Small intestine (tissue), 7 donors: Measurements from ENCODE around the gene TOLLIP. TPM values are rescaled to one million over a fixed set of nuclear protein-coding genes. Genes with fewer than 3 reads are reported as not detected.
A peak's percentile ranks its signal among the peaks of the same experiment; 100 is the strongest.

Source experiments
- DNase-seq, 2 donors: peaks; one replicate each; pipeline versions ENCODE4 v3.0.0 to v3.0.0-alpha.2; 2013
- FAIRE-seq: peaks from 2 replicates; lab custom pipeline; 2012; peaks lifted over from hg19 to GRCh38; lab: Jason Lieb, UNC
- H3K27ac ChIP-seq, 3 donors: one replicate each; pipeline ENCODE4 v1.5.1; 2013; ENCODE audit warnings: low read length in 2 of 3, mild to moderate bottlenecking in 2 of 3, control low read depth in 1 of 3, inconsistent platforms in 1 of 3, low read depth in 1 of 3, moderate library complexity in 1 of 3
- H3K27me3 ChIP-seq, 3 donors: one replicate each; pipeline ENCODE4 v1.6.1; 2013; ENCODE audit warnings: low read length in 3 of 3, inconsistent platforms in 1 of 3; ENCODE audit not compliant: control insufficient read depth in 3 of 3, insufficient read depth in 3 of 3
- H3K36me3 ChIP-seq, 3 donors: one replicate each; pipeline ENCODE4 v1.6.1; 2013; ENCODE audit warnings: low read length in 3 of 3, inconsistent platforms in 1 of 3, low read depth in 1 of 3, mild to moderate bottlenecking in 1 of 3, moderate library complexity in 1 of 3; ENCODE audit not compliant: control insufficient read depth in 3 of 3, insufficient read depth in 2 of 3
- H3K4me1 ChIP-seq, 3 donors: one replicate each; pipeline ENCODE4 v1.6.1; 2013; ENCODE audit warnings: low read length in 2 of 3, inconsistent platforms in 1 of 3, low read depth in 1 of 3, mild to moderate bottlenecking in 1 of 3, moderate library complexity in 1 of 3; ENCODE audit not compliant: control insufficient read depth in 3 of 3, insufficient read depth in 2 of 3
- H3K4me3 ChIP-seq, 3 donors: one replicate each; pipeline ENCODE4 v1.5.1; 2013; ENCODE audit warnings: low read length in 3 of 3, control low read depth in 1 of 3, inconsistent platforms in 1 of 3, low read depth in 1 of 3, mild to moderate bottlenecking in 1 of 3, moderate library complexity in 1 of 3
- H3K9me3 ChIP-seq, 2 donors: one replicate each; pipeline ENCODE4 v1.6.1; 2013; ENCODE audit warnings: low read depth in 1 of 2, low read length in 1 of 2; ENCODE audit not compliant: control insufficient read depth in 2 of 2, insufficient read depth in 1 of 2
- WGBS, 3 donors: extraction: QIAGEN DNeasy Blood & Tissue Kit; methylation state at CpG; one replicate each; pipeline ENCODE4 v1.1.7; 2013; 5-methylcytosine and 5-hydroxymethylcytosine counted together
- polyA plus RNA-seq, 4 donors: library from polyadenylated mRNA; stranded (reverse) in 3 of 4; unstranded in 1 of 4; fragments of 200-250 nt in 3 of 4; fragments of 120-200 nt in 1 of 4; gene quantifications; one replicate each; pipeline versions ENCODE4 v1.2.1 to v1.2.3, GENCODE V29; 2013
- donor health status: healthy with polysubstance abuse.
- donor health status: control.
- donor health status: control.
- donor health status: Bipolar disorder and iron deficiency.
- donor health status: healthy.

Gene TOLLIP
- polyA plus RNA-seq, 4 donors = 33.1 to 57.0 (median 41.0) TPM

- H3K36me3 ChIP-seq = peaks cover 7 to 85% (median 17%) of the 10 kb centered on the region in 3 donors
- 85 to 94% (median 93%) methylated on average over 31 to 32 of the region's 32 CpGs for WGBS, 3 donors
- H3K4me1 ChIP-seq = no peaks in the 10 kb centered on the region
- no peak overlapping the region for H3K27ac ChIP-seq
- H3K4me3 ChIP-seq = no peak overlapping the region
- DNase-seq (no peak), FAIRE-seq (no peak)
- H3K27me3 ChIP-seq = no peaks in the 10 kb centered on the region
- no peaks in the 10 kb centered on the region for H3K9me3 ChIP-seq
Measured at GRCh38 chr11:1276041-1276790, 33.2 kb downstream of the TOLLIP start.

GRCh38 chr11:1275021-1275420, 34.4 kb downstream of the TOLLIP start:
- peaks cover 0 to 6% (median 0%) of the 10 kb centered on the region in 3 donors for H3K4me1 ChIP-seq
- H3K4me3 ChIP-seq = no peak overlapping the region
- no peak overlapping the region for H3K27ac ChIP-seq
- no peaks in the 10 kb centered on the region for H3K9me3 ChIP-seq
- H3K36me3 ChIP-seq = peaks cover 7 to 74% (median 13%) of the 10 kb centered on the region in 3 donors
- no peak for FAIRE-seq
- H3K27me3 ChIP-seq = no peaks in the 10 kb centered on the region
- 91 to 93% (median 92%) methylated on average over 18 of the region's 18 CpGs for WGBS, 3 donors
- DNase-seq = no peak

GRCh38 chr11:1274501-1274900, 34.9 kb downstream of the TOLLIP start:
- WGBS, 3 donors = 85 to 89% (median 89%) methylated on average over 14 of the region's 14 CpGs
- Histone ChIP-seq H3K4me3 (no peak overlapping the region), H3K9me3 (peaks cover 0 to 2% of the 10 kb centered on the region in 2 donors), H3K27me3 (no peaks in the 10 kb centered on the region), H3K4me1 (peaks cover 0 to 6% (median 0%) of the 10 kb centered on the region in 3 donors), H3K27ac (no peak overlapping the region), H3K36me3 (peaks cover 7 to 70% (median 13%) of the 10 kb centered on the region in 3 donors)
- FAIRE-seq = no peak
- no peak for DNase-seq

- no peak overlapping the region for H3K4me3 ChIP-seq
- H3K27ac ChIP-seq = no peak overlapping the region
- peaks cover 0 to 6% (median 0%) of the 10 kb centered on the region in 3 donors for H3K4me1 ChIP-seq
- 94 to 95% (median 94%) methylated on average over 30 of the region's 30 CpGs for WGBS, 3 donors
- FAIRE-seq = no peak
- no peaks in the 10 kb centered on the region for H3K27me3 ChIP-seq
- DNase-seq = no peak
- peaks cover 0 to 6% of the 10 kb centered on the region in 2 donors for H3K9me3 ChIP-seq
- H3K36me3 ChIP-seq = peaks cover 7 to 51% (median 8%) of the 10 kb centered on the region in 3 donors
Measured at GRCh38 chr11:1272531-1272930, 36.9 kb downstream of the TOLLIP start.

- no peak for FAIRE-seq
- WGBS, 3 donors = 88 to 94% (median 91%) methylated on average over 12 to 30 of the region's 30 CpGs
Measured at GRCh38 chr11:1271927-1272326, 37.5 kb downstream of the TOLLIP start.

GRCh38 chr11:1271406-1271805, 38.0 kb downstream of the TOLLIP start:
- peaks cover 0 to 6% of the 10 kb centered on the region in 2 donors for H3K9me3 ChIP-seq
- H3K36me3 ChIP-seq = peaks cover under 1 to 39% (median 3%) of the 10 kb centered on the region in 3 donors
- no peak overlapping the region for H3K27ac ChIP-seq
- no peak for FAIRE-seq
- 80 to 85% (median 81%) methylated on average over 9 of the region's 9 CpGs for WGBS, 3 donors
- peaks cover 0 to 6% (median 0%) of the 10 kb centered on the region in 3 donors for H3K4me1 ChIP-seq
- H3K4me3 ChIP-seq = no peak overlapping the region
- DNase-seq = no peak
- H3K27me3 ChIP-seq = no peaks in the 10 kb centered on the region

More at GRCh38 chr11:1271927-1272326, 37.5 kb downstream of the TOLLIP start:
- Histone ChIP-seq H3K36me3 (peaks cover 6 to 45% (median 7%) of the 10 kb centered on the region in 3 donors), H3K27me3 (no peaks in the 10 kb centered on the region), H3K27ac (no peak overlapping the region), H3K4me3 (no peak overlapping the region), H3K4me1 (peaks cover 0 to 6% (median 0%) of the 10 kb centered on the region in 3 donors), H3K9me3 (peaks cover 0 to 6% of the 10 kb centered on the region in 2 donors)
- no peak for DNase-seq

- WGBS, 3 donors = 60 to 77% (median 62%) methylated on average over 11 to 13 of the region's 13 CpGs
- FAIRE-seq = no peak
- Histone ChIP-seq H3K4me1 (peaks cover 0 to 6% (median 0%) of the 10 kb centered on the region in 3 donors), H3K27me3 (no peaks in the 10 kb centered on the region), H3K27ac (no peak overlapping the region), H3K4me3 (no peak overlapping the region), H3K9me3 (peaks cover 0 to 6% of the 10 kb centered on the region in 2 donors), H3K36me3 (peaks cover 0 to 35% (median 3%) of the 10 kb centered on the region in 3 donors)
- DNase-seq = peak in 1 of 2 donors; percentile 48
Measured at GRCh38 chr11:1271002-1271401, 38.4 kb downstream of the TOLLIP start.

GRCh38 chr11:1270476-1270875, 39.0 kb downstream of the TOLLIP start:
- 88 to 92% (median 91%) methylated on average over 10 of the region's 10 CpGs for WGBS, 3 donors
- H3K4me1 ChIP-seq = peaks cover 0 to 6% (median 0%) of the 10 kb centered on the region in 3 donors
- H3K36me3 ChIP-seq = peaks cover 0 to 31% (median 0%) of the 10 kb centered on the region in 3 donors
- H3K9me3 ChIP-seq = peaks cover 0 to 10% of the 10 kb centered on the region in 2 donors
- H3K27ac ChIP-seq = no peak overlapping the region
- no peak for FAIRE-seq
- H3K4me3 ChIP-seq = no peak overlapping the region
- DNase-seq = no peak
- H3K27me3 ChIP-seq = no peaks in the 10 kb centered on the region
